Esophagus squamous epithelium (tissue), 5 donors: ENCODE results near the gene CPNE1. TPM values are rescaled to one million over a fixed set of nuclear protein-coding genes. Genes with fewer than 3 reads are reported as not detected.

ENCODE experiments used
- DNase-seq: peaks from one replicate; lab custom pipeline; 2025; lab: John Stamatoyannopoulos, UW
- H3K27ac ChIP-seq, 4 donors: fragments of 200-600 bp; sonication (generic); one replicate each; pipeline ENCODE4 v1.5.1; 2016 to 2019; ENCODE audit warnings: mild to moderate bottlenecking in 1 of 4
- H3K27me3 ChIP-seq, 4 donors: fragments of 200-600 bp; sonication (generic); 1 replicate in 3 of 4; 2 replicates in 1 of 4; pipeline versions ENCODE4 v1.5.1 to v1.6.0; 2017 to 2021; ENCODE audit warnings: antibody characterized with exemption in 1 of 4
- H3K36me3 ChIP-seq, 3 donors: fragments of 200-600 bp; sonication (generic); one replicate each; pipeline ENCODE4 v1.5.1; 2016 to 2019
- H3K4me1 ChIP-seq, 3 donors: fragments of 200-600 bp; sonication (generic); one replicate each; pipeline ENCODE4 v1.5.1; 2017 to 2019
- H3K4me3 ChIP-seq, 4 donors: fragments of 200-600 bp; sonication (generic); 1 replicate in 3 of 4; 2 replicates in 1 of 4; pipeline ENCODE4 v1.5.1; 2016 to 2019; ENCODE audit warnings: mild to moderate bottlenecking in 2 of 4, moderate library complexity in 1 of 4
- H3K9me3 ChIP-seq, 3 donors: fragments of 200-600 bp; sonication (generic); one replicate each; pipeline ENCODE4 v1.5.1; 2016 to 2019
- CTCF ChIP-seq, 6 experiments: fragments of 450-650 bp in 4 of 6; fragments of 200-600 bp in 2 of 6; sonication (generic) in 2 of 6; IDR thresholded peaks; one replicate each; pipeline ENCODE4 v1.5.1; 2016 to 2019; ENCODE audit warnings: antibody characterized with exemption in 6 of 6, mild to moderate bottlenecking in 4 of 6, moderate library complexity in 4 of 6
- POLR2A ChIP-seq, 4 donors: fragments of 450-650 bp; IDR thresholded peaks; one replicate each; pipeline ENCODE4 v1.6.1; 2017; ENCODE audit warnings: antibody characterized with exemption in 4 of 4, mild to moderate bottlenecking in 4 of 4, moderate library complexity in 3 of 4
- WGBS, 2 donors: methylation state at CpG; one replicate each; pipeline ENCODE4 v1.1.5; 2018; 5-methylcytosine and 5-hydroxymethylcytosine counted together
- intact Hi-C: fragments of 100-400 bp; cut with DNase I; formaldehyde crosslinking; loops from one replicate; pipeline ENCODE4 v1.15.0; 2022
- total RNA-seq, 4 donors: library from RNA; depleted of rRNA; stranded (reverse); fragments of >200 nt; gene quantifications; one replicate each; pipeline ENCODE4 v1.1.0, GENCODE V29; 2016
- donor health status: DM: yes; HTN: yes; CAD: no.

Gene CPNE1
- total RNA-seq, 4 donors from 2014 or later, result 47.3 to 98.2 (median 75.9) TPM

- no peak for DNase-seq
- no peak for TF ChIP-seq POLR2A (IDR thresholded peaks at IDR 0.05)
- no peak for TF ChIP-seq CTCF (IDR thresholded peaks at IDR 0.05)
- Histone ChIP-seq H3K27ac (no peak overlapping the region), H3K9me3 (no peaks in the 10 kb centered on the region), H3K4me3 (no peak overlapping the region), H3K27me3 (no peaks in the 10 kb centered on the region), H3K36me3 (peaks cover 6 to 58% (median 10%) of the 10 kb centered on the region in 3 donors), H3K4me1 (peaks cover 0 to 59% (median 10%) of the 10 kb centered on the region in 3 donors)
- 96% methylated on average over 3 of the region's 3 CpGs for WGBS, 2 donors
- intact Hi-C loops, result no loop called here
These were observed 11.3 kb downstream of the CPNE1 start for GRCh38 chr20:35653430-35653734.

GRCh38 chr20:35652641-35653429 lies 11.9 kb downstream of the CPNE1 start:
- Histone ChIP-seq H3K4me1 (peaks cover 0 to 59% (median 6%) of the 10 kb centered on the region in 3 donors), H3K9me3 (no peaks in the 10 kb centered on the region), H3K27me3 (no peaks in the 10 kb centered on the region), H3K36me3 (peaks cover 6 to 58% (median 10%) of the 10 kb centered on the region in 3 donors), H3K27ac (no peak overlapping the region), H3K4me3 (no peak overlapping the region)
- DNase-seq, result no peak
- intact Hi-C loops, result no loop called here
- 82 to 100% methylated on average over 5 to 7 of the region's 13 CpGs for WGBS, 2 donors
- TF ChIP-seq CTCF (IDR thresholded peaks at IDR 0.05), result no peak
- TF ChIP-seq POLR2A (IDR thresholded peaks at IDR 0.05), result no peak

GRCh38 chr20:35651958-35652357 lies 12.7 kb downstream of the CPNE1 start:
- Histone ChIP-seq H3K4me1 (peaks cover 0 to 50% (median 2%) of the 10 kb centered on the region in 3 donors), H3K4me3 (no peak overlapping the region), H3K27me3 (no peaks in the 10 kb centered on the region), H3K36me3 (peaks cover 6 to 63% (median 10%) of the 10 kb centered on the region in 3 donors), H3K27ac (no peak overlapping the region), H3K9me3 (no peaks in the 10 kb centered on the region)
- intact Hi-C loops, result no loop called here
- DNase-seq, result no peak
- TF ChIP-seq POLR2A (IDR thresholded peaks at IDR 0.05) (no peak), CTCF (IDR thresholded peaks at IDR 0.05) (no peak)

GRCh38 chr20:35650632-35651031 lies 14.1 kb downstream of the CPNE1 start:
- Histone ChIP-seq H3K27ac (no peak overlapping the region), H3K4me1 (peaks cover 0 to 44% (median 2%) of the 10 kb centered on the region in 3 donors), H3K9me3 (no peaks in the 10 kb centered on the region), H3K36me3 (peaks cover 6 to 53% (median 10%) of the 10 kb centered on the region in 3 donors), H3K27me3 (no peaks in the 10 kb centered on the region), H3K4me3 (no peak overlapping the region)
- WGBS, 2 donors, result 76 to 87% methylated on average over 3 of the region's 3 CpGs
- no peak for DNase-seq
- TF ChIP-seq CTCF (IDR thresholded peaks at IDR 0.05) (no peak), POLR2A (IDR thresholded peaks at IDR 0.05) (no peak)
- intact Hi-C loops, result no loop called here

GRCh38 chr20:35648836-35649235 lies 15.9 kb downstream of the CPNE1 start:
- H3K27me3 ChIP-seq, result no peaks in the 10 kb centered on the region

More at GRCh38 chr20:35648836-35649235, 15.9 kb downstream of the CPNE1 start:
- TF ChIP-seq CTCF (IDR thresholded peaks at IDR 0.05), result no peak
- TF ChIP-seq POLR2A (IDR thresholded peaks at IDR 0.05), result no peak
- peaks cover 0 to 48% (median 2%) of the 10 kb centered on the region in 3 donors for H3K4me1 ChIP-seq
- peaks cover 0 to 35% (median 5%) of the 10 kb centered on the region in 3 donors for H3K36me3 ChIP-seq
- no peak for DNase-seq
- intact Hi-C loops, result no loop called here
- H3K4me3 ChIP-seq, result no peak overlapping the region
- H3K9me3 ChIP-seq, result no peaks in the 10 kb centered on the region
- H3K27ac ChIP-seq, result no peak overlapping the region
